Coronary artery (tissue), 2 donors: ENCODE measurements around the gene LRRC3B.

Source experiments
- DNase-seq: peaks from one replicate; pipeline ENCODE4 v3.0.0-alpha.2; 2017; ENCODE audit warnings: low spot score
- H3K27ac ChIP-seq, 2 donors: fragments of 200-600 bp; sonication (generic); one replicate each; pipeline ENCODE4 v1.5.1; 2016 to 2019
- H3K4me3 ChIP-seq: fragments of 200-600 bp; sonication (generic); 2 replicates; pipeline ENCODE4 v1.5.1; 2016; ENCODE audit warnings: mild to moderate bottlenecking, moderate library complexity
- TF ChIP-seq, protein P1 (sequence below): fragments of 200-600 bp; sonication (generic); IDR thresholded peaks from one replicate; pipeline ENCODE4 v1.5.1; 2019; ENCODE audit warnings: antibody characterized with exemption

LRRC3B gene

DNA sequence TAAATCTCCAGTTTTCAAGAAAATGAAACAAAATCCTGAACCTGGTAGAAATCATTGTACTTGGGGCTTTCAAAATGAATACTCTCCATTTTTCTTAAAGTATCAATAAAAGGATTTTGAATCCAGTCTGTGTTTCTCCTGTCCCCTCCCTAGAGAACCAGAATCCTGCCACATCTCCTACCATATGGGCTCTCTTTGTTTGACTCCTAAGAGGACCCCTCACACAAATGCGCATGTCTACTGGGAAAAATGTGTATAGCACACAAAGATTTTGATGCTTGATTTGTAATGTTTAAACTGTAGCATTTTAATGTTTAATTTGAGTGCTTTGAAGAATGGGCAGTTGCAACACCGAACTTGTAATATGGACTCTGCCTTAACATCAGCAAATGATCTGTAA lies 25.9 kb downstream of the LRRC3B start:
- TF ChIP-seq, protein P1, sequence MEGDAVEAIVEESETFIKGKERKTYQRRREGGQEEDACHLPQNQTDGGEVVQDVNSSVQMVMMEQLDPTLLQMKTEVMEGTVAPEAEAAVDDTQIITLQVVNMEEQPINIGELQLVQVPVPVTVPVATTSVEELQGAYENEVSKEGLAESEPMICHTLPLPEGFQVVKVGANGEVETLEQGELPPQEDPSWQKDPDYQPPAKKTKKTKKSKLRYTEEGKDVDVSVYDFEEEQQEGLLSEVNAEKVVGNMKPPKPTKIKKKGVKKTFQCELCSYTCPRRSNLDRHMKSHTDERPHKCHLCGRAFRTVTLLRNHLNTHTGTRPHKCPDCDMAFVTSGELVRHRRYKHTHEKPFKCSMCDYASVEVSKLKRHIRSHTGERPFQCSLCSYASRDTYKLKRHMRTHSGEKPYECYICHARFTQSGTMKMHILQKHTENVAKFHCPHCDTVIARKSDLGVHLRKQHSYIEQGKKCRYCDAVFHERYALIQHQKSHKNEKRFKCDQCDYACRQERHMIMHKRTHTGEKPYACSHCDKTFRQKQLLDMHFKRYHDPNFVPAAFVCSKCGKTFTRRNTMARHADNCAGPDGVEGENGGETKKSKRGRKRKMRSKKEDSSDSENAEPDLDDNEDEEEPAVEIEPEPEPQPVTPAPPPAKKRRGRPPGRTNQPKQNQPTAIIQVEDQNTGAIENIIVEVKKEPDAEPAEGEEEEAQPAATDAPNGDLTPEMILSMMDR = no peak

DNA sequence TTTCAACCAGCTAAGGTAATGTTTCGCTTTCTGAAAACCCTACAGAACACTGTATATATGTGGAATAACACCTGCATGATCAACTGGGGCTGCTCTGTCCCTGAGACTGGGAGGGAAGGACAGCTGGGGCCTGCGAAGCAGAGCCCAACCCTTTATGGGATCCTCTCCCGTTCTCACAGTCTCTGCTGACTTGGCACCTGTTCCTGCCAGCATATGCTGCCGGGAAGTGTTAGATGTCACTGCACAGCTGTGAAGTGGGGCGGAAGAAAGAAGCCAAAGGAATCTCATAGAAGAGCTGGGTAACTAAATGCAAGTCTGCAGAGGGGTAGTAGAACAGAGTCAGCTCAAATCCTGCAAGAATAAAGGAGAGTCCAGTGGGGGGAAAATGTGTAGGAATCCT lies 29.6 kb downstream of the LRRC3B start:
- Histone ChIP-seq H3K27ac (no peak overlapping the region), H3K4me3 (no peak overlapping the region)
- TF ChIP-seq, protein P1 = no peak
- DNase-seq = no peak

More for the DNA sequence above, 25.9 kb downstream of the LRRC3B start:
- Histone ChIP-seq H3K4me3 (no peak overlapping the region), H3K27ac (no peak overlapping the region)
- no peak for DNase-seq

DNA sequence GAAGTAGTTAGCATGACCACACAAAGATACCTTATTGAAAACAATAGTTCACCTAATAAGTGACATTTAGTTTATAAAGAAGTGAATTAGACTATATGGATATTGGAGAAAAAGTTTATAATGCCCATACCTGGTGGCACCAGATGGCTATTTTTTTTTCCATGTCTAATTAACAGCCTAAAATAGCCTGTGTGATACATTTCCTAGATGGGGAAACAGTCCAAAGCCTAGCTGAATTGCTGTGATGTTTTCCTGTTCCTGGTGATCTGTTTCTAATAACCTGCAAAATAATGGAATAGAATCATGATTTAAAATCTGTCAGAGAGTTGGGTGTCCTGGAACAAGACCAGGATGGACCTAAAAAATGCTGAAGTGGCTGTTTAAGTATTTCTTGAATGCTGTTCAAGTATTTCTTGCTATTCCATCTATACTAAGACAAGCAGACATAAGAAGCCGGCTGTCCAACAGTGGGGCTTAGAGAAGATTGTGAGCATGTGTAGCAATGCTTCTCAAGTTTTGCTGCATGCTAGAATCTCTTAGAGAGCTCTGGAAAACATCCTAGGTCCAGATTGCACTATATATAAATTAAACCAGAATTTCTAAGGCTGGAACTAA lies 31.3 kb downstream of the LRRC3B start:
- TF ChIP-seq, protein P1 = no peak
- no peak for DNase-seq
- H3K27ac ChIP-seq = no peak overlapping the region
- H3K4me3 ChIP-seq = no peak overlapping the region

DNA sequence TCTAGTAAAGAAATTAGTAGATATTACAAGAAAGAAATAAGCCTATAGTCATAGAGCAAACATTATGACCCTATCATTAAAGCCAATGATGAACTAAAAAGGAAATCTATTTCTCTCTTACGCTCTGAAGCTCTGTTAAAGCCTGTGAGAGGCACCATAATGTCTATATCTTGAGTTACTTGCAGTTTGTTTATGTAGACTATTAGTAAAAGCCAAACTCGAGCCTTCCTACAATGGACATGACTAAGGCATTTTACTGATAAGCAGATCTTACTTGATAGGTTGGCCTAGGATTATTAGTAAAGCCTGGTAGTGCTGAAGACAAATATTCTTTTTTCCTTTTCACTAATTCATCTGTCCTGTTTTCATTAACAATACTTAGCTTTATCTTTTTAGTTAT lies 32.7 kb downstream of the LRRC3B start:
- DNase-seq = no peak
- TF ChIP-seq, protein P1 = no peak
- H3K4me3 ChIP-seq = no peak overlapping the region
- H3K27ac ChIP-seq = no peak overlapping the region

DNA sequence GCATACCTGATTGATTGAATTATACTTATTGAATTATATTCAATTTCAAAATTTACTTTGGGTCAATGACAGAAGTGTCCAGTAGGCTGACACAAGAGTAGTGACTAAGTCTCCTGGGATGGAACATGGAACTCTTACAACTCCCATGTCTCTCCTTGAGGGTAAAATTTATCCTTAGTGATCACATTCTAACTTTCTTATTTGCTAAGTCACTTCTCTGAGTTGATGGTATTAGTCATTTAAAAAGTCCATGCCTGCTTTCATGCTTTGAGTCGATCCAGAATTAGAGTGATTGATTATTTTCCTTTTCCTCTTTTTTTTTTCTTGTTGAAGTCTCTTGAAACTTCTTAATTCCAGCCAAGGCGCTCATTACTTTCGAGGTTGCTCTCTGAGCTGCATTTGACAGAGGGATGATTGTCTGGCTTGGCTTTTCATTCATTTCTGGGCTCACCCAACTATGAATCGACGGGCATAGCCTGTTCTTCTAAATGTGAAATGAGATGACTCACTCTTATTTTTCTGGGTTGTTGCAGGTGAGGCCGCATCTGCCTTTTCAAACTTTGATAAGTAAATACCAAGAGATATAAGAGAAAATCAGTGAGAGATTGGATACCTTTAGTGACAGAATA lies 34.9 kb downstream of the LRRC3B start:
- Histone ChIP-seq H3K4me3 (no peak overlapping the region), H3K27ac (no peak overlapping the region)
- no peak for DNase-seq
- TF ChIP-seq, protein P1 = no peak

DNA sequence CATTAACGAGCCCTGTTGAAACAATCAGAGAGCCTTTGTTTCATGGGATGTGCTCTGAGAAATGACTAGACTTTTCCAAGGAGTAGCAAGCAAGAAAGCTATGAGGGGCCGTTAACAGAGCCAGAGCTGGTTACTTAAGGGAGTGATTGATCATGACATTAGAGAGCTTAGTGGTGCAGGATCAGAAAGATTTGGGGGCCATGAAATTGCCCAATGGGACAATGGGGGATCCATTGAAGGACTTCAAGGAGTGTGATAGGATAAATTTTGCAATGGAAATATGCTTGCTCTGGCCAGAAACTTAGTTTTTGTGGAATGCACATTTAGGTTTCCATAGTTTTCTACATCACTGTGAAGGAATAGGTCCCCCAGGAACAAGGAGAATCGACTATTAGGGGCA lies 45.6 kb downstream of the LRRC3B start:
- H3K27ac ChIP-seq = no peak overlapping the region
- DNase-seq = no peak
- no peak overlapping the region for H3K4me3 ChIP-seq
- TF ChIP-seq, protein P1 = no peak

DNA sequence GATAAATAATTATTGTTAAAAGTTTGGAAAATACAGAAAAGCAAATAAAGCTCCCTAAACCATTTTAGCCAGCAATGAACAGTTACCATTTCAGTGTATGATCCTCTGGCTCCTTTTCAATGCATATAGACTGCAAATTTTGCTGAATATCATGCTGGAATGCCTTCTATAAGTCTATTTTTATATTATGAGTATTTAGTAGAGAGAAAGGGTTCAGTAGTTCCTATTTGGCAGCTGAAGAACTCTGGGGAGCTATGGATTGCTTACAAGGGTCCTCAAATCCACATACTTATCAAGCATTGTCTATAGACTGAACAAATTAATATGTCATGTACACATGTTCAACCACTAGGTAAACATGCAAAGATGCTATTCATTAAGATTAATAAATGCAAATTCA lies 46.1 kb downstream of the LRRC3B start:
- no peak for DNase-seq
- no peak overlapping the region for H3K4me3 ChIP-seq
- TF ChIP-seq, protein P1 = no peak
- no peak overlapping the region for H3K27ac ChIP-seq
